Stomach (tissue), 9 donors: ENCODE data around the gene TMEM121B. TPM values are rescaled to one million over a fixed set of nuclear protein-coding genes. Genes with fewer than 3 reads are reported as not detected.

ENCODE experiments used
- DNase-seq, 2 donors: peaks; one replicate each; pipeline versions ENCODE4 v3.0.0 to v3.0.0-alpha.2; 2013 to 2019
- H3K27ac ChIP-seq, 5 donors: fragments of 200-600 bp in 4 of 5; sonication (generic) in 4 of 5; one replicate each; pipeline ENCODE4 v1.5.1; 2013 to 2019; ENCODE audit warnings: mild to moderate bottlenecking in 1 of 5, moderate library complexity in 1 of 5
- H3K27me3 ChIP-seq, 3 donors: fragments of 200-600 bp; sonication (generic); one replicate each; pipeline ENCODE4 v1.5.1; 2017 to 2019; ENCODE audit warnings: mixed run types in 1 of 3
- H3K36me3 ChIP-seq, 4 donors: fragments of 200-600 bp; sonication (generic); 1 replicate in 3 of 4; 2 replicates in 1 of 4; pipeline ENCODE4 v1.5.1; 2016 to 2019
- H3K4me1 ChIP-seq, 4 donors: fragments of 200-600 bp; sonication (generic); one replicate each; pipeline ENCODE4 v1.5.1; 2016 to 2019
- H3K4me3 ChIP-seq, 4 donors: fragments of 200-600 bp; sonication (generic) in 3 of 4; one replicate each; pipeline ENCODE4 v1.5.1; 2016 to 2019; ENCODE audit warnings: mild to moderate bottlenecking in 1 of 4
- H3K9me3 ChIP-seq, 4 donors: fragments of 200-600 bp; sonication (generic); one replicate each; pipeline ENCODE4 v1.5.1; 2016 to 2019
- CTCF ChIP-seq, 7 experiments: fragments of 450-650 bp in 4 of 7; fragments of 200-600 bp in 3 of 7; sonication (generic) in 3 of 7; IDR thresholded peaks; one replicate each; pipeline ENCODE4 v1.5.1; 2016 to 2019; ENCODE audit warnings: antibody characterized with exemption in 7 of 7, control low read depth in 2 of 7, mild to moderate bottlenecking in 1 of 7
- EP300 ChIP-seq: sonication (generic); formaldehyde crosslinking; IDR thresholded peaks from one replicate; pipeline ENCODE4 v1.6.1; 2017; ENCODE audit warnings: antibody characterized with exemption
- POLR2A ChIP-seq, 4 donors: fragments of 450-650 bp; IDR thresholded peaks; one replicate each; pipeline ENCODE4 v1.6.1; 2016; ENCODE audit warnings: antibody characterized with exemption in 4 of 4, control low read depth in 2 of 4, mild to moderate bottlenecking in 1 of 4, moderate library complexity in 1 of 4
- POLR2AphosphoS5 ChIP-seq, 3 donors: sonication (generic); formaldehyde crosslinking; IDR thresholded peaks; one replicate each; pipeline ENCODE4 v1.6.1; 2016; ENCODE audit warnings: antibody characterized with exemption in 3 of 3
- WGBS, 5 donors: extraction: QIAGEN DNeasy Blood & Tissue Kit in 3 of 5; methylation state at CpG; one replicate each; pipeline versions ENCODE4 v1.1.5 to v1.1.7; 2013 to 2018; 5-methylcytosine and 5-hydroxymethylcytosine counted together
- intact Hi-C: fragments of 100-400 bp; cut with DNase I; formaldehyde crosslinking; loops from one replicate; pipeline ENCODE4 v1.15.1; 2023; ENCODE audit warnings: low total_unique reads
- polyA plus RNA-seq, 3 donors: library from polyadenylated mRNA; stranded (reverse); fragments of 200-250 nt; gene quantifications; one replicate each; pipeline ENCODE4 v1.2.3, GENCODE V29; 2013
- total RNA-seq, 5 donors: library from RNA; depleted of rRNA; stranded (reverse); fragments of >200 nt; gene quantifications; one replicate each; pipeline versions ENCODE4 v1.1.0 to v1.2.3, GENCODE V29; 2014 to 2016
- donor health status: healthy with polysubstance abuse.
- donor health status: Bipolar disorder and iron deficiency.
- donor health status: healthy.

TMEM121B gene
- total and polyA plus RNA-seq, 8 donors = 0.08 to 0.45 (median 0.25) TPM; not detected in 4

GRCh38 chr22:17114173-17114897, 6.8 kb downstream of the TMEM121B start:
- no peak overlapping the region for H3K4me3 ChIP-seq
- no peaks in the 10 kb centered on the region for H3K9me3 ChIP-seq
- WGBS, 5 donors = 71 to 85% (median 80%) methylated on average over 12 to 13 of the region's 13 CpGs
- TF ChIP-seq CTCF (IDR thresholded peaks at IDR 0.05) = no peak
- no peak for TF ChIP-seq EP300
- TF ChIP-seq POLR2A (IDR thresholded peaks at IDR 0.05) = no peak
- no peak for TF ChIP-seq POLR2AphosphoS5 (IDR thresholded peaks at IDR 0.05)
- intact Hi-C loops = no loop called here
- peaks cover 2 to 18% (median 17%) of the 10 kb centered on the region in 4 donors for H3K36me3 ChIP-seq
- no peak overlapping the region for H3K27ac ChIP-seq
- peaks cover 0 to 14% (median 2%) of the 10 kb centered on the region in 3 donors for H3K27me3 ChIP-seq
- no peak for DNase-seq
- H3K4me1 ChIP-seq = peaks cover 0 to 31% (median 0%) of the 10 kb centered on the region in 4 donors

GRCh38 chr22:17113600-17113999, 7.6 kb downstream of the TMEM121B start:
- peaks cover 10 to 26% (median 25%) of the 10 kb centered on the region in 4 donors for H3K36me3 ChIP-seq
- no peak for DNase-seq
- 74 to 79% (median 75%) methylated on average over 7 to 8 of the region's 8 CpGs for WGBS, 5 donors
- H3K4me3 ChIP-seq = no peak overlapping the region
- no peaks in the 10 kb centered on the region for H3K9me3 ChIP-seq
- peaks cover 0 to 7% (median 0%) of the 10 kb centered on the region in 3 donors for H3K27me3 ChIP-seq
- TF ChIP-seq POLR2A (IDR thresholded peaks at IDR 0.05) = no peak
- TF ChIP-seq CTCF (IDR thresholded peaks at IDR 0.05) = no peak
- no peak for TF ChIP-seq POLR2AphosphoS5 (IDR thresholded peaks at IDR 0.05)
- TF ChIP-seq EP300 = no peak
- peaks cover 0 to 25% (median 0%) of the 10 kb centered on the region in 4 donors for H3K4me1 ChIP-seq
- intact Hi-C loops = no loop called here
- H3K27ac ChIP-seq = no peak overlapping the region

GRCh38 chr22:17112491-17113042, 8.6 kb downstream of the TMEM121B start:
- Histone ChIP-seq H3K4me1 (peaks cover 0 to 26% (median 0%) of the 10 kb centered on the region in 4 donors), H3K36me3 (peaks cover 17 to 36% (median 35%) of the 10 kb centered on the region in 4 donors), H3K27ac (no peak overlapping the region), H3K9me3 (no peaks in the 10 kb centered on the region), H3K27me3 (no peaks in the 10 kb centered on the region), H3K4me3 (no peak overlapping the region)
- TF ChIP-seq CTCF (IDR thresholded peaks at IDR 0.05) = no peak
- TF ChIP-seq POLR2AphosphoS5 (IDR thresholded peaks at IDR 0.05) = no peak
- intact Hi-C loops = no loop called here
- 53 to 61% (median 55%) methylated on average over 9 of the region's 9 CpGs for WGBS, 5 donors
- DNase-seq = no peak

- WGBS, 5 donors = 79 to 84% (median 80%) methylated on average over 13 of the region's 13 CpGs
- Histone ChIP-seq H3K4me3 (no peak overlapping the region), H3K36me3 (peaks cover 32 to 52% (median 51%) of the 10 kb centered on the region in 4 donors), H3K27me3 (no peaks in the 10 kb centered on the region), H3K9me3 (no peaks in the 10 kb centered on the region), H3K4me1 (peaks cover 0 to 28% (median 0%) of the 10 kb centered on the region in 4 donors), H3K27ac (no peak overlapping the region)
- no peak for DNase-seq
- TF ChIP-seq POLR2AphosphoS5 (IDR thresholded peaks at IDR 0.05) = no peak
- no peak for TF ChIP-seq POLR2A (IDR thresholded peaks at IDR 0.05)
- TF ChIP-seq CTCF (IDR thresholded peaks at IDR 0.05) = no peak
- TF ChIP-seq EP300 = no peak
- intact Hi-C loops = no loop called here
Observed at GRCh38 chr22:17110791-17111550, 10.2 kb downstream of the TMEM121B start.
